Raji (cell line): ENCODE results near the gene GORASP1.

Experiments used
- POLR2A ChIP-seq: IDR thresholded peaks from 2 replicates; pipeline ENCODE4 v1.6.1; 2011; ENCODE audit warnings: low read depth, low read length, control low read depth; ENCODE audit not compliant: insufficient read depth

Gene GORASP1

GRCh38 chr3:39107388-39108199 lies at the start of gene GORASP1, which contains the start of gene TTC21A:
Gene GORASP1, minus strand, starts transcription at chr3:39107627. Its CDS starts 86 bp downstream, at chr3:39107541.
Gene TTC21A, plus strand, starts transcription at chr3:39107680. Its CDS starts 158 bp downstream, at chr3:39107838.
- peak; percentile 74 for TF ChIP-seq POLR2A

DNA sequence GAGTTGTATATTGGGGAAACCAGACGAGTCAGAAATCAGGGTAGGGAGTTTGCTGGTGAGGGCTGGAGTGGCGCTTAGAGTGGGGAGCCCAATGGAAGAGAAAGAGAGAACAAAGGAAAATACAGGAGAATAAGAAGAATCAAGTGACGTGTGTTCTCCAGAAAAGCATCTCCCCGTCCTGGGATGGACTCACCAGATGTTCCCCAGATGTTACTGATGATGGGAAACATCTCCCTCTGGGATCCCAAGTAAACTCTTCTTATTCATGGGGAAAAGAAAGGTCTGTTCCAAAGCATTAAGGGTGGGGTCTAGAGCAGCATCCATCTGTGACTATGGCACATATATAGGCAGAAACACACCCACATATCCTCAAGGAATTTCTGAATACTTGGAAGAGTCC lies 49.0 kb upstream of the GORASP1 start:
- TF ChIP-seq POLR2A: no peak

DNA sequence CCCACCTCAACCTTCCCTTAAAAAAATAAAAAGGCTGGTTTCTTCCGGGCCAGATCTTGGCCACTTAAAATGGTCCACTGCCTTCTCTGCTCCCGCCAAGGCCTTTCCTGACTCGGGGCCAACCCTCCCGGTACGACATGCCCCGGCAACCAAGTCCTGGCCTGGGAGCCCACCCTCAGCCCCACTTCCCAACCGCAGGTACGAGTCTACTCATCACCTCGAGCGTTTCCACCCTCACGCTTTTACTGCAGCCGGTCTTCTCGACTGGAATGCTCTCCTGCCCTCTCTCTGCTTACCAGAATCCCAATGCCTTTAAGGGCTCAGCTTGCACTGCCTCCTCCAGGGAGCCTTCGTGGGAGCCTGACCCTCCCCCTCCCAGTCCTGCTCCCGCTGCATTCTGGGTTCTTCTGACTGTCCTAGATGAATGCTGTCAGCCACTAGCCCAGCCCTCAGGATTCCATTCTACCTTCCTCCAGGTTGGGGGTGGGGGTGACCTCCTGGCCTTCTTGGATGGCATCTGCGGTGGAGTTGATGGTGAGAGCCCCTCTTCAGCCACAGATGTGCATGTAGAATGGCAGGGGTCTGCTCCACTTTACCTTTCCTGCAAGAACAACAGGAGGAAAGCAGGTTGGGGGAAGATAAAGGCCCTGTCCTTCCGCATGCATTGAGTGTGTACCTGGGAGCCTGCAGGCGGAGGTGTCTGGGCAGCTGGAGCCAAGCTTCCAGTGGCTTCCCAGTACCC lies 47.0 kb upstream of the GORASP1 start:
- no peak for TF ChIP-seq POLR2A

DNA sequence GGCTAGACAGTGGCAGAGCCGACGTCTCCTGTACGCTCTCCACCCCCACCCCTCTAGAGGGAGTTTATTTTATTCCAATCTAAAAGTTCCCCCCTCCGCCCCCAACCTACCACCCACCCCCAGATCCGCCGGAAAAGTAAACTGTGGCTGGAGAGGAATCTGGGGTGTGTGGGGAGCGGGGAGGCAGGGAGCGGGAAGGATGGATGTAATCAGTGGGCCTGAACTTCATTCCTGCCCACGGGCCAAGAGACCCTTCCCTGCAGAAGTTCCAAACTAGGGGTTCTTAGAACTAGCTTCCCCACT lies 46.5 kb upstream of the GORASP1 start:
- TF ChIP-seq POLR2A: no peak

GRCh38 chr3:39150803-39151631 lies 43.6 kb upstream of the GORASP1 start:
- no peak for TF ChIP-seq POLR2A

GRCh38 chr3:39150148-39150802 lies 42.8 kb upstream of the GORASP1 start:
- TF ChIP-seq POLR2A: no peak

- no peak for TF ChIP-seq POLR2A
Measured at GRCh38 chr3:39149498-39150147, 42.2 kb upstream of the GORASP1 start.

DNA sequence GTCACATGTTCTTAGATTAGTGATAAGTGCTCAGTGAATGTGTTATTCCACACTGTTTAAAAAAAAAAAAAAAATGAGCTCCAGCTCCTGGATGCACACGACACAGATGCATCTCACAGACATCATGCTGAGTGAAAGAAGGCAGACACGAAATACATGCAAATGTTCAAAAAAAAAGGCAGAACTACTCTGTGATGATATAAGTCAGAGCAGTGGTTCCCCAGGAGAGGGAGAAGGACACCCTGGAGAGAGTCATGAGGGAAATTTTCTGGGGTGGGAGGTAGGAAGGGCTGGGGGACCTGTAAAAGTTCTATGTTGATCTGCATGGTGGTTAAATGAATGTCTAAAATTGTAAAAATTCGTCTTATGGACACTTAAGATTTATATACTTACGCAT lies 41.6 kb upstream of the GORASP1 start:
- peak; percentile 25; the same call in 1 of the 2 replicates for TF ChIP-seq POLR2A

DNA sequence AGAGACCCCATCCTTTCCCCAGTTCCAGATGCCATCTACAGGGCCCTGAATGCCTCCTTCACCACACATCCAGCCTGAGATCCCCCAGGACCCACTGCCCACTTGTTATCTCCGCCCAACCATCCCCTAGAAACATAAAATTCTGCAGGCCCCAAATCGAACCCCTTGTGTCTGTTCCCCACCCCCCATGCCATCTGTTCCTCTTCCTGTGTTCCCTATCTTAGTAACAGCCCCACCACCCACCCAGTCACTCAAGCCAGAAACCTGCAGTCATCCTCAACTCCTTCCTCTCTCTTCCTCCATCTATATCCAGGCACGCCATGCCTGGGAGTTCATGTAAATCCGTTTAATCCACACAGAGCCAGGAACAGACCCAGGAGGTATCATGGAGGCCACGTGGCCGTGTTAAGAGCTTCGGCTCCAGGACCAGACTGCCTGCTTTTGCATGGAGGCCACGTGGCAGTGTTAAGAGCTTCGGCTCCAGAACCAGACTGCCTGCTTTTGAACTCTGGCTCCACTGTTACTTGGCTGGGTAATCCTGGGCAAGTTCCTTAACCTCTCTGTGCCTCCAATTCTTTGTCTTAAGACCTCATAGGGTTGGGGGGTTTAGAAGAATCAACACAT lies 41.1 kb upstream of the GORASP1 start:
- TF ChIP-seq POLR2A: 0 out of 2 replicates have a peak, but pooled peaks have one; percentile 24

DNA sequence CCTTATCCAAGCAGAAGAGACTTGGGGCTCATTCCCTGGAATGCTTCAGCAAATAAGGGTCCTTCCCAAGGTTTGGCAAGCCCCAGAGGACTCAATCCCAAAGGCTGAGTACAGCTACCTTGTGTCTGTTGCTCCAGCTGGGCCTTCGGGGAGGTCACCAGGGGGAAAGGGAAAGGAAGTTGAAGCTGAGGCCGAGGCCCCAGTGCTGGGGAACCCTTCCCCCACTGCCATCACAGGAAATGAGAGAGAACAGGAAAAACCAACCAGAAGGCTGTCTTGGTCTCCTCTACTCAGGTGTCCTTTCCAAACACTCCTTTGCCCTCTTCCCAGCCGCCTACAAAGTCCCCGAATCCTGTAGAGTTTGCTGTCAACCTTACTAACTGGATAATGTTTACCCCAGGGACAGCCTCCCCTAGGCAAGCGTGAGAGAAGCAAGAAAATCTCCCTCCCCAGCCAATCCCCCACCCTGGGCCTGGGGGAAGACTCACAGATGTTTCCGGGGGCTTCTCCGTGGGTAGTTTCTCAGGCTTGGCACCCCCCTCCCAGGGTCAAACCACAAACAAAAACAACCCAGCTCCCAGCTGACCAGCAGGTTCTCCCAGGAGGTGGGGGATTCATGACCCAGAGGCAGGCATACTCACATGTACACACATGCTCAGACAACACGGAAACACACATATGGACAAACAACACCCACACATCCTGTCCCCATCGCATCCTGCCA lies 40.4 kb upstream of the GORASP1 start:
- TF ChIP-seq POLR2A: no peak; the same call in 1 of the 2 replicates

DNA sequence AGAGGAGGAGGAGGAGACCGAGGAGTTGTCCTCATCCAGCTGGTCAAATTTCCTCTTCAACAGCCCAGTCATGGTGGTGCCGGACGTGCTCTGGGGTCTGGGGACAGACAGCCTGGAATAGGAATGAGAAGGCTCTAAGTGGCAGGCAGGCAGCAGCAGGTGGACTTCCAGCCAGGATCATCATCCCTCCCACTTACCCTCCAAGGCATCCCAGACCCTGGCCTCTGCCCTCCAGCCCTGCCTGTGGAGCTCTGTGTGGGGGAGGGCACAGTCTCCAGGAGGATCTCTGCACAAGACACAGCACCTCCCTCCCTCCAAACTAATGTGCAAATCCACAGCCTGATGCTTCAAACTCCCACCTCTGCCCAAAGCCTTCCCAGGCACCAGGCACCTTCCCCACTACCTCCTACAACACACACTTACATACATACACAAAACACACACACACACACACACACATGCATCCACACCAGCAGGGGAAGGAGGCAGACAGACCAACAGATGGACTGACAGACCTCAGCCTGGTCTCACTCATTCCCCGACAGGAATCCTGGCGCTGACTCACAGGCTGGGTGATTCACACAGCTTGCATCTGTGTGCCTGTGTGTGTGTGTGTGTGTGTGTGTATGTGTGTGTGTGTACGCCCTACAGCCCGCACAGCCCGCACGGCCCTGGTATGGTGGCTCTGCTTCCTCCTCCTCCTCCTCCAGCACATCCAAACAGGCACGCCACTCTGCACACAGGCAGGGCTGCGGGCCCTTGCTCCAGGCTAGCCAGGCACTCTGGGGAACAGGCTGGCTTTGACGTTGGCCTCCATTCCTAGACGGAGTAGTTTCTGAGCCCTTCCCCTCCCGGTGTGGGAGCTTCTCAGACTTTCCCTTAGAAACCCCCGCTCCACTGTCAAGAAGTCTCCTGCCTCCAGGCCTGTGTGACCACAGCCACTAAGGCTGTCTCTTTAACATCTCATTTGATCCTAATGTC lies 39.5 kb upstream of the GORASP1 start:
- TF ChIP-seq POLR2A: peak; percentile 24; the same call in 1 of the 2 replicates

GRCh38 chr3:39146083-39146501 lies 38.7 kb upstream of the GORASP1 start:
- TF ChIP-seq POLR2A: no peak
